H9 (cell line): ENCODE results near the gene LRP1B. TPM values are rescaled to one million over a fixed set of nuclear protein-coding genes. Genes with fewer than 3 reads are reported as not detected.

ENCODE experiments used
- DNase-seq: peaks from one replicate; pipeline ENCODE4 v3.0.0-alpha.2; 2017
- H2AFZ ChIP-seq: one replicate; pipeline ENCODE4 v1.6.1; 2013; ENCODE audit warnings: mild to moderate bottlenecking, low read length, control low read depth, moderate library complexity
- H2AK5ac ChIP-seq: 2 replicates; pipeline ENCODE4 v1.6.1; 2013; ENCODE audit warnings: low read length, control low read depth, mixed read lengths; ENCODE audit not compliant: insufficient read length
- H2BK120ac ChIP-seq: one replicate; pipeline ENCODE4 v1.6.1; 2013; ENCODE audit warnings: low read depth, mild to moderate bottlenecking, low read length, control low read depth, inconsistent platforms; ENCODE audit not compliant: poor library complexity, severe bottlenecking
- H2BK12ac ChIP-seq: 2 replicates; pipeline ENCODE4 v1.6.1; 2013; ENCODE audit warnings: low read length, control low read depth, mixed read lengths, low read depth; ENCODE audit not compliant: insufficient read length
- H2BK15ac ChIP-seq: 2 replicates; pipeline ENCODE4 v1.6.1; 2013; ENCODE audit warnings: low read depth, low read length, control low read depth
- H2BK20ac ChIP-seq: one replicate; pipeline ENCODE4 v1.6.1; 2013; ENCODE audit warnings: low read depth, mild to moderate bottlenecking, low read length, control low read depth, inconsistent platforms; ENCODE audit not compliant: poor library complexity, severe bottlenecking
- H2BK5ac ChIP-seq: 2 replicates; pipeline ENCODE4 v1.6.1; 2013; ENCODE audit warnings: low read length, control low read depth, mixed read lengths; ENCODE audit not compliant: insufficient read length
- H3K14ac ChIP-seq: 2 replicates; pipeline ENCODE4 v1.6.1; 2013; ENCODE audit warnings: low read length, control low read depth; ENCODE audit not compliant: insufficient read depth
- H3K18ac ChIP-seq: 2 replicates; pipeline ENCODE4 v1.6.1; 2013; ENCODE audit warnings: low read depth, mild to moderate bottlenecking, mixed read lengths, low read length, control low read depth; ENCODE audit not compliant: insufficient read length
- H3K23ac ChIP-seq: 2 replicates; pipeline ENCODE4 v1.6.1; 2013; ENCODE audit warnings: low read length, control low read depth, mixed read lengths, low read depth; ENCODE audit not compliant: insufficient read length
- H3K23me2 ChIP-seq: 2 replicates; pipeline ENCODE4 v1.6.1; 2013; ENCODE audit warnings: low read depth, mild to moderate bottlenecking, mixed read lengths, low read length, control low read depth; ENCODE audit not compliant: insufficient read length, poor library complexity, severe bottlenecking
- H3K27ac ChIP-seq: 2 replicates; pipeline ENCODE4 v1.5.1; 2013; ENCODE audit warnings: low read length, control low read depth, mixed read lengths, low read depth; ENCODE audit not compliant: insufficient read length
- H3K27me3 ChIP-seq: 2 replicates; pipeline ENCODE4 v1.6.1; 2013; ENCODE audit warnings: low read length, control low read depth, inconsistent platforms; ENCODE audit not compliant: insufficient read depth
- H3K4ac ChIP-seq: 2 replicates; pipeline ENCODE4 v1.6.1; 2013; ENCODE audit warnings: low read depth, mild to moderate bottlenecking, control low read depth, inconsistent platforms, low read length, moderate library complexity
- H3K4me1 ChIP-seq: 2 replicates; pipeline ENCODE4 v1.6.1; 2013; ENCODE audit warnings: low read length, control low read depth, inconsistent platforms; ENCODE audit not compliant: insufficient read depth
- H3K4me2 ChIP-seq: 2 replicates; pipeline ENCODE4 v1.6.1; 2013; ENCODE audit warnings: low read length, control low read depth, mixed read lengths; ENCODE audit not compliant: insufficient read length, insufficient read depth
- H3K56ac ChIP-seq: 2 replicates; pipeline ENCODE4 v1.6.1; 2013; ENCODE audit warnings: low read depth, mild to moderate bottlenecking, mixed read lengths, low read length, control low read depth; ENCODE audit not compliant: insufficient read length
- H3K79me1 ChIP-seq: 2 replicates; pipeline ENCODE4 v1.6.1; 2013; ENCODE audit warnings: low read depth, mild to moderate bottlenecking, moderate library complexity, low read length, control low read depth, inconsistent platforms; ENCODE audit not compliant: insufficient read depth, poor library complexity, severe bottlenecking
- H3K79me2 ChIP-seq: 2 replicates; pipeline ENCODE4 v1.6.1; 2013; ENCODE audit warnings: low read length, control low read depth, inconsistent platforms; ENCODE audit not compliant: insufficient read depth
- H3K9ac ChIP-seq: 2 replicates; pipeline ENCODE4 v1.6.1; 2013; ENCODE audit warnings: low read length, control low read depth, mixed read lengths; ENCODE audit not compliant: insufficient read length; ENCODE audit errors: extremely low read depth
- H3K9me3 ChIP-seq: one replicate; pipeline ENCODE4 v1.6.1; 2013; ENCODE audit warnings: low read depth, low read length, inconsistent platforms; ENCODE audit not compliant: control insufficient read depth
- H3T11ph ChIP-seq: one replicate; pipeline ENCODE4 v1.6.1; 2013; ENCODE audit warnings: mild to moderate bottlenecking, low read length, control low read depth, inconsistent platforms
- H4K20me1 ChIP-seq: one replicate; pipeline ENCODE4 v1.6.1; 2013; ENCODE audit not compliant: control insufficient read depth, insufficient read length, insufficient read depth
- H4K5ac ChIP-seq: 2 replicates; pipeline ENCODE4 v1.6.1; 2013; ENCODE audit warnings: low read depth, mild to moderate bottlenecking, mixed read lengths, low read length, control low read depth; ENCODE audit not compliant: insufficient read length
- H4K8ac ChIP-seq: replicated peaks from 2 replicates; pipeline ENCODE4 v1.6.1; 2013; ENCODE audit warnings: low read length, control low read depth, mixed read lengths, low read depth; ENCODE audit not compliant: insufficient read length
- H4K91ac ChIP-seq: 2 replicates; pipeline ENCODE4 v1.6.1; 2013; ENCODE audit warnings: low read depth, mild to moderate bottlenecking, moderate library complexity, mixed read lengths, low read length, control low read depth; ENCODE audit not compliant: insufficient read length
- H3K27ac Mint-ChIP-seq, 3 experiments: 2 replicates in 2 of 3; 3 replicates in 1 of 3; pipeline ENCODE4 v1.8.0; 2020 to 2021; ENCODE audit warnings: mixed read lengths in 3 of 3, mild to moderate bottlenecking in 1 of 3, moderate library complexity in 1 of 3
- H3K27me3 Mint-ChIP-seq: 2 replicates; pipeline ENCODE4 v1.8.0; 2021; ENCODE audit warnings: low read depth, mild to moderate bottlenecking, moderate library complexity, mixed read lengths
- H3K36me3 Mint-ChIP-seq, 3 experiments: 2 replicates in 2 of 3; 3 replicates in 1 of 3; pipeline ENCODE4 v1.8.0; 2020 to 2021; ENCODE audit warnings: low read depth in 3 of 3, mixed read lengths in 3 of 3; ENCODE audit not compliant: insufficient read depth in 1 of 3
- H3K4me1 Mint-ChIP-seq, 2 experiments: 2 replicates each; pipeline ENCODE4 v1.8.0; 2020; ENCODE audit warnings: mixed read lengths in 2 of 2
- H3K4me3 Mint-ChIP-seq, 2 experiments: 2 replicates in 1 of 2; 3 replicates in 1 of 2; pipeline ENCODE4 v1.8.0; 2020 to 2021; ENCODE audit warnings: mild to moderate bottlenecking in 2 of 2, mixed read lengths in 2 of 2, moderate library complexity in 1 of 2
- H3K9me3 Mint-ChIP-seq, 2 experiments: 2 replicates in 1 of 2; 3 replicates in 1 of 2; pipeline ENCODE4 v1.8.0; 2020; ENCODE audit warnings: mild to moderate bottlenecking in 2 of 2, mixed read lengths in 2 of 2, moderate library complexity in 1 of 2
- CTCF ChIP-seq: fragments of 200-600 bp; sonication (generic); conservative IDR thresholded peaks from 3 replicates; pipeline ENCODE4 v1.8.0; 2021; ENCODE audit warnings: antibody characterized with exemption, mild to moderate bottlenecking
- WGBS: extraction: QIAGEN DNeasy Blood & Tissue Kit; methylation state at CpG from one replicate; pipeline ENCODE4 v1.1.7; 2013; ENCODE audit warnings: missing lambda C conversion rate, low lambda C conversion rate, mixed read lengths; ENCODE audit not compliant: insufficient read length; ENCODE audit errors: extremely low coverage; 5-methylcytosine and 5-hydroxymethylcytosine counted together
- total RNA-seq: library from RNA; stranded (reverse); gene quantifications from 2 replicates; pipeline ENCODE4 v1.2.1, GENCODE V29; 2021

The LRP1B gene
- total RNA-seq, 1 experiment from 2014 or later, result not detected

DNA sequence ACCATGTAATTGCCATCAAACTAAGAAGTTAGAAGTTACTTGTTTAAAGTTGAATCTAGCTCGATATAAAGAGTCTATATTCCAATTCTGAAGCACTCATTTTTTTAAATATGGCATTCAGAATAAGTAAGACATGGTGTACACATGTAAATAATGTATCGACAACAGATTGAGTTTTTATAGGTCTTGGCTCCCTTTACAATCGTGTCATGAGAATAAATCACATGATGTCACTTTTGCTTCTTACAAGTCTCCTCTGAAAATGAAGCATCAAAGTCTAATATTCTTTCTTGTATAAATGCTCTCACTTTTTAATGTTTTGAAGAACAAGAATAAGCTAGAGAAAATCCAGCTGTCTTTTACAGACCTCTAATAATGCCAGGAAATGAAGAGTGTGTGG, 33.1 kb downstream of the LRP1B start:
- Histone ChIP-seq H4K5ac (no peak overlapping the region), H4K20me1 (no peaks in the 10 kb centered on the region), H3K18ac (no peak overlapping the region), H3K9ac (no peak overlapping the region), H2BK15ac (no peak overlapping the region), H3K23me2 (no peaks in the 10 kb centered on the region), H3K79me1 (no peaks in the 10 kb centered on the region), H3K4ac (no peak overlapping the region), H3K27me3 (no peaks in the 10 kb centered on the region), H4K8ac (no peak overlapping the region), H2BK12ac (no peak overlapping the region), H2AFZ (no peak overlapping the region), H2BK5ac (no peak overlapping the region), H3K4me1 (no peaks in the 10 kb centered on the region), H3K56ac (no peak overlapping the region), H2BK20ac (no peak overlapping the region), H2AK5ac (no peak overlapping the region), H3K27ac (no peak overlapping the region), H3K9me3 (no peaks in the 10 kb centered on the region), H3T11ph (no peak overlapping the region), H3K4me2 (no peak overlapping the region), H4K91ac (no peak overlapping the region), H2BK120ac (no peak overlapping the region), H3K14ac (no peak overlapping the region), H3K23ac (no peak overlapping the region), H3K79me2 (no peaks in the 10 kb centered on the region)
- Mint-ChIP-seq H3K4me1 (peaks cover 0 to 8% of the 10 kb centered on the region in 2 experiments; a peak in 2 of 4 replicates), H3K4me3 (no peak overlapping the region), H3K9me3 (no peaks in the 10 kb centered on the region), H3K36me3 (no peaks in the 10 kb centered on the region), H3K27me3 (no peaks in the 10 kb centered on the region), H3K27ac (no peak overlapping the region)
- WGBS, result no CpG with 5 or more reads among the region's 3 CpGs
- DNase-seq, result no peak
- no peak for TF ChIP-seq CTCF
